ENCODE measurements around the gene PCDHA7.
"Not testable (repeated sequence)": the region's sequence is repeated elsewhere in the genome, so short reads cannot be mapped to it uniquely, and the experiment has no call there.

PCDHA7 gene, protein sequence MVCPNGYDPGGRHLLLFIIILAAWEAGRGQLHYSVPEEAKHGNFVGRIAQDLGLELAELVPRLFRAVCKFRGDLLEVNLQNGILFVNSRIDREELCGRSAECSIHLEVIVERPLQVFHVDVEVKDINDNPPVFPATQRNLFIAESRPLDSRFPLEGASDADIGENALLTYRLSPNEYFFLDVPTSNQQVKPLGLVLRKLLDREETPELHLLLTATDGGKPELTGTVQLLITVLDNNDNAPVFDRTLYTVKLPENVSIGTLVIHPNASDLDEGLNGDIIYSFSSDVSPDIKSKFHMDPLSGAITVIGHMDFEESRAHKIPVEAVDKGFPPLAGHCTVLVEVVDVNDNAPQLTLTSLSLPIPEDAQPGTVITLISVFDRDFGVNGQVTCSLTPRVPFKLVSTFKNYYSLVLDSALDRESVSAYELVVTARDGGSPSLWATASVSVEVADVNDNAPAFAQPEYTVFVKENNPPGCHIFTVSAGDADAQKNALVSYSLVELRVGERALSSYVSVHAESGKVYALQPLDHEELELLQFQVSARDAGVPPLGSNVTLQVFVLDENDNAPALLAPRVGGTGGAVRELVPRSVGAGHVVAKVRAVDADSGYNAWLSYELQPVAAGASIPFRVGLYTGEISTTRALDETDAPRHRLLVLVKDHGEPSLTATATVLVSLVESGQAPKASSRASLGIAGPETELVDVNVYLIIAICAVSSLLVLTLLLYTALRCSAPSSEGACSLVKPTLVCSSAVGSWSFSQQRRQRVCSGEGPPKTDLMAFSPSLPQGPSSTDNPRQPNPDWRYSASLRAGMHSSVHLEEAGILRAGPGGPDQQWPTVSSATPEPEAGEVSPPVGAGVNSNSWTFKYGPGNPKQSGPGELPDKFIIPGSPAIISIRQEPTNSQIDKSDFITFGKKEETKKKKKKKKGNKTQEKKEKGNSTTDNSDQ

DNA sequence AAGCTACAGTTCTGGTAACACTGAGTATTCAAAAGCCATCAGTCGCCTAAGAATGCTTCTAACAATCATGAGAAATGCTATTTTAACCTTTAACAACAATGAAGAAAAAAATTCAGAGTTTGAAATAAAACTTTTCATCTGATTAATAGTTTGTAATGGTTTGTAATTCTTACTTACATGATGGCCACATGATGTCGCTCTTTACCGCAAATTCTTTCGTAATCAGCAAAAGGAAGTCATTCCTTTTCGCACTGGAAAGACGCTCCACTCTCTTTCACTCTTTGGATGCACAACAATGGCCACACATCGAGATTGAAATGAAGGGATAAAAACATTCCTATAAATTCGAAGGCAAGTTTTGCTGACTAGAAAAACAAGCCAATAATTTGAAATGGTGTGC lies at the start of gene PCDHA7:
Gene PCDHA7, plus strand, starts transcription at position 277 of the 400 bp plus-strand sequence. Its CDS starts 115 bp downstream, at position 392.
- no peak for DNase-seq

DNA sequence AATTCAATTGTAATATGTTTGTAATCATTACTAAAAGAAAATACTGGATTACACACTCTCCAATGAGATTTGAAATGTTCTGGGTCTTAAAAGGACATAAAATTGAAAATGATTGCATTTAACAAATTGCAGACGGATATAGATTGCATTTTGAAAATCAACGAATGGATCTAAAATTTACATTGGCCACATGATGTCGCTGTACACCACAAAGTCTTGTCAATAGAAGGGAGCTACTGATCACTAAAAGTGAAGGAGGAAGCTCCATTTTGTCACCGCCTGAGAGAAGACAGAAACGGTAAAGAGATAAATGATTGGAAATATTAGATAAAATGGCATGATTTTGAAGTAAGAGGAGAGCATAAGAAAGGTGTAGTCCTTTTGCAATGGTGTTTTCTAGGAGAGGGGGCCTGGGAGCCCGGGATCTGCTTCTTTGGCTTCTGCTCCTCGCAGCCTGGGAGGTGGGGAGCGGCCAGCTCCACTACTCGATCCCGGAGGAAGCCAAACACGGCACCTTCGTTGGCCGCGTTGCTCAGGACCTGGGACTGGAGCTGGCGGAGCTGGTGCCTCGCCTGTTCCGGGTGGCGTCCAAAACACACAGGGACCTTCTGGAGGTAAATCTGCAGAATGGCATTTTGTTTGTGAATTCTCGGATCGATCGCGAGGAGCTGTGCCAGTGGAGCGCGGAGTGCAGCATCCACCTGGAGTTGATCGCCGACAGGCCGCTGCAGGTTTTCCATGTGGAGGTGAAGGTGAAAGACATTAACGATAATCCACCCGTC lies 48.0 kb upstream of the PCDHA7 start, which contains the start of gene PCDHA1:
Gene PCDHA1, plus strand, starts transcription at position 236 of the 782 bp plus-strand sequence.
- DNase-seq, result peak; percentile 64

DNA sequence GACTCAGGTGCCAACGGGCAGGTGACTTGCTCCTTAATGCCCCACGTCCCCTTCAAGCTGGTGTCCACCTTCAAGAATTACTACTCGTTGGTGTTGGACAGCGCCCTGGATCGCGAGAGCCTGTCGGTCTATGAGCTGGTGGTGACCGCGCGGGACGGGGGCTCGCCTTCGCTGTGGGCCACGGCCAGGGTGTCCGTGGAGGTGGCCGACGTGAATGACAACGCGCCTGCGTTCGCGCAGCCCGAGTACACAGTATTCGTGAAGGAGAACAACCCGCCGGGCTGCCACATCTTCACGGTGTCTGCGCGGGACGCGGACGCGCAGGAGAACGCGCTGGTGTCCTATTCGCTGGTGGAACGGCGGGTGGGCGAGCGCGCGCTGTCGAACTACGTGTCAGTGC lies 46.6 kb upstream of the PCDHA7 start:
- DNase-seq, result not testable (repeated sequence)

GRCh38 chr5:140787849-140788504 lies 46.1 kb upstream of the PCDHA7 start:
- DNase-seq, result not testable (repeated sequence)

- DNase-seq, result no peak
Observed at GRCh38 chr5:140791089-140791488, 43.0 kb upstream of the PCDHA7 start.

GRCh38 chr5:140794595-140795258 lies 39.3 kb upstream of the PCDHA7 start, which contains the start of gene PCDHA2:
Gene PCDHA2 (plus strand): TSS chr5:140794852.
- DNase-seq, result no peak

GRCh38 chr5:140795259-140795641 lies 38.8 kb upstream of the PCDHA7 start:
- DNase-seq, result no peak

DNA sequence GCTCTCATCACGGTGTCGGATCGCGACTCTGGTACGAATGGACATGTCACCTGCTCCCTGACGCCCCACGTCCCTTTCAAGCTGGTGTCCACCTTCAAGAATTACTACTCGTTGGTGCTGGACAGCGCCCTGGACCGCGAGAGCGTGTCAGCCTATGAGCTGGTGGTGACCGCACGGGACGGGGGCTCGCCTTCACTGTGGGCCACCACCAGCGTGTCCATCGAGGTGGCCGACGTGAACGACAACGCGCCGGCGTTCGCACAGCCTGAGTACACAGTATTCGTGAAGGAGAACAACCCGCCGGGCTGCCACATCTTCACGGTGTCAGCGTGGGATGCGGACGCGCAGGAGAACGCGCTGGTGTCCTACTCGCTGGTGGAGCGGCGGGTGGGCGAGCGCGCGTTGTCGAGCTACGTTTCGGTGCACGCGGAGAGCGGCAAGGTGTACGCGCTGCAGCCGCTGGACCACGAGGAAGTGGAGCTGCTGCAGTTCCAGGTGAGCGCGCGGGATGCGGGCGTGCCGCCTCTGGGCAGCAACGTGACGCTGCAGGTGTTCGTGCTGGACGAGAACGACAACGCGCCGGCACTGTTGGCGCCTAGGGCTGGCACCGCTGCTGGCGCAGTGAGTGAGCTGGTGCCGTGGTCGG lies 37.9 kb upstream of the PCDHA7 start:
- DNase-seq, result not testable (repeated sequence)

- DNase-seq, result no peak
Observed at GRCh38 chr5:140796718-140797095, 37.4 kb upstream of the PCDHA7 start.

GRCh38 chr5:140800816-140801493 lies 33.1 kb upstream of the PCDHA7 start, which contains the start of gene PCDHA3:
Gene PCDHA3 (plus strand): TSS chr5:140801057.
- DNase-seq, result no peak

DNA sequence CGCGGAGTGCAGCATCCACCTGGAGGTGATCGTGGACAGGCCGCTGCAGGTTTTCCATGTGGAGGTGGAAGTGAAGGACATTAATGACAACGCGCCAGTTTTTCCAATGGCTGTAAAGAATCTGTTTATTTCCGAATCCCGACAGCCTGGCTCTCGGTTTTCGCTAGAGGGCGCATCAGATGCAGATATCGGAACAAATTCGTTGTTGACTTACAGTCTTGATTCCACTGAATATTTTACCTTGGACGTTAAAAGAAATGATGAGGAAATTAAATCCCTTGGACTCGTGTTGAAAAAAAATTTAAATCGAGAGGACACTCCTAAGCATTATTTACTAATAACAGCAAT lies 32.6 kb upstream of the PCDHA7 start:
- no peak for DNase-seq

DNA sequence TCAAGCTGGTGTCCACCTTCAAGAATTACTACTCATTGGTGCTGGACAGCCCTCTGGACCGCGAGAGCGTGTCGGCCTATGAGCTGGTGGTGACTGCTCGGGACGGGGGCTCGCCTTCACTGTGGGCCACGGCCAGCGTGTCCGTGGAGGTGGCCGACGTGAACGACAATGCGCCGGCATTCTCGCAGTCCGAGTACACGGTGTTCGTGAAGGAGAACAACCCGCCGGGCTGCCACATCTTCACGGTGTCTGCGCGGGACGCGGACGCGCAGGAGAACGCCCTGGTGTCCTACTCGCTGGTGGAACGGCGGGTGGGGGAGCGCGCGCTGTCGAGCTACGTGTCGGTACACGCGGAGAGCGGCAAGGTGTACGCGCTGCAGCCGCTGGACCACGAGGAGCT lies 31.7 kb upstream of the PCDHA7 start:
- DNase-seq, result not testable (repeated sequence)

DNA sequence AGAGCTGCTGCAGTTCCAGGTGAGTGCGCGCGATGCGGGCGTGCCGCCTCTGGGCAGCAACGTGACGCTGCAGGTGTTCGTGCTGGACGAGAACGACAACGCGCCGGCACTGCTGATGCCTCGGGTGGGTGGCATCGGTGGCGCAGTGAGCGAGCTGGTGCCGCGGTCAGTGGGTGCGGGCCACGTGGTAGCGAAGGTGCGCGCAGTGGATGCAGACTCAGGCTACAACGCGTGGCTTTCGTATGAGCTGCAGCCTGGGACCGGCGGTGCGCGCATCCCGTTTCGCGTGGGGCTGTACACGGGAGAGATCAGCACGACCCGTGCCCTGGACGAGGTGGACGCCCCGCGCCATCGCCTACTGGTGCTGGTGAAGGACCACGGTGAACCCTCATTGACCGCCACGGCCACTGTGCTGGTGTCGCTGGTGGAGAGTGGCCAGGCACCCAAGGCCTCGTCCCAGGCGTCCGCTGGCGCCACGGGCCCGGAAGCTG lies 31.2 kb upstream of the PCDHA7 start:
- no peak for DNase-seq

DNA sequence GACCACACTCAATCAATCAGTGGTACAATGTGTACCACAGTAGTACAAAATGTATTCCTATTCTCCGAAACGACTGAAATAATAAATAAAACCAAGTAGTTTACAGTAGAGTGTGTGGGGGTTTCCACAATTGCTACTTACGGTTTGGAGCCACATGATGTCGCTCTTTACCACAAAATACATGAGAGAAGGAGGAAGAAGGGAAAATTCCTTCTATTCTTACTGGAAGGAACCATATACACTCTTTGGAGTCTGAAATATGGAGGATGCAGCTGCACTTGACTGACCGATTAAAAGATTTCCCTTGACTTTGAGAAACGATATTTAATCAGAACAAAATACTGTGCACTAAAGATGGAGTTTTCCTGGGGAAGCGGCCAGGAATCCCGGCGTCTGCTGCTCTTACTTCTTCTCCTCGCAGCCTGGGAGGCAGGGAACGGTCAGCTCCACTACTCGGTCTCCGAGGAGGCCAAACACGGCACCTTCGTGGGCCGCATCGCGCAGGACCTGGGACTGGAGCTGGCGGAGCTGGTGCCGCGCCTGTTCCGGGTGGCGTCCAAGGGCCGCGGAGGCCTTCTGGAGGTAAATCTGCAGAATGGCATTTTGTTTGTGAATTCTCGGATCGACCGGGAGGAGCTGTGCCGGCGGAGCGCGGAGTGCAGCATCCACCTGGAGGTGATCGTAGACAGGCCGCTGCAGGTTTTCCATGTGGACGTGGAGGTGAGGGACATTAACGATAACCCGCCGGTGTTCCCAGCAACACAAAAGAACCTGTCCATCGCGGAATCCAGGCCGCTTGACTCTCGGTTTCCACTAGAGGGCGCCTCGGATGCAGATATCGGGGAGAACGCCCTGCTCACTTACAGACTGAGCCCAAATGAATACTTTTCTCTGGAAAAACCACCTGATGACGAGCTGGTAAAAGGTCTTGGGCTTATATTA lies 27.0 kb upstream of the PCDHA7 start, which contains the start of gene PCDHA4:
Gene PCDHA4, plus strand, starts transcription at position 235 of the 942 bp plus-strand sequence.
- DNase-seq, result peak; percentile 79

DNA sequence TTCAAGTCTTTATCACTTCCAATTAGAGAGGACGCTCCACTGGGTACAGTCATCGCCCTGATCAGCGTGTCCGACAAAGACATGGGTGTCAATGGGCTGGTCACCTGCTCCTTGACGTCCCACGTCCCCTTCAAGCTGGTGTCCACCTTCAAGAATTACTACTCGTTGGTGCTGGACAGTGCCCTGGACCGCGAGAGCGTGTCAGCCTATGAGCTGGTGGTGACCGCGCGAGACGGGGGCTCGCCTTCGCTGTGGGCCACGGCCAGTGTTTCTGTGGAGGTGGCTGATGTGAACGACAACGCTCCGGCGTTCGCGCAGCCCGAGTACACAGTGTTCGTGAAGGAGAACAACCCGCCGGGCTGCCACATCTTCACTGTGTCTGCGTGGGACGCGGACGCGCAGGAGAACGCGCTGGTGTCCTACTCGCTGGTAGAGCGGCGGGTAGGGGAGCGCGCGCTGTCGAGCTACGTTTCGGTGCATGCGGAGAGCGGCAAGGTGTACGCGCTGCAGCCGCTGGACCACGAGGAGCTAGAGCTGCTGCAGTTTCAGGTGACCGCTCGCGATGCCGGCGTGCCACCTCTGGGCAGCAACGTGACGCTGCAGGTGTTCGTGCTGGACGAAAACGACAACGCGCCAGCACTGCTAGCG lies 25.7 kb upstream of the PCDHA7 start:
- DNase-seq, result not testable (repeated sequence)

GRCh38 chr5:140808889-140809291 lies 25.2 kb upstream of the PCDHA7 start:
- no peak for DNase-seq

GRCh38 chr5:140821375-140822280 lies 12.4 kb upstream of the PCDHA7 start, which contains the start of gene PCDHA5:
Gene PCDHA5 (plus strand): TSS chr5:140821613.
- DNase-seq, result no peak
